GM21390 (cell line): ENCODE results near the gene SLC17A2.
"Not testable (repeated sequence)": the region's sequence is repeated elsewhere in the genome, so short reads cannot be mapped to it uniquely, and the experiment has no call there.

Source experiments
- ATAC-seq: cut with Tn5 transposase; IDR thresholded peaks from one replicate; pipeline ENCODE4 v1.9.1; 2021; ENCODE audit not compliant: unreplicated experiment

Gene SLC17A2

GRCh38 chr6:25951296-25952032, 21.0 kb upstream of the SLC17A2 start:
- no peak for ATAC-seq

DNA sequence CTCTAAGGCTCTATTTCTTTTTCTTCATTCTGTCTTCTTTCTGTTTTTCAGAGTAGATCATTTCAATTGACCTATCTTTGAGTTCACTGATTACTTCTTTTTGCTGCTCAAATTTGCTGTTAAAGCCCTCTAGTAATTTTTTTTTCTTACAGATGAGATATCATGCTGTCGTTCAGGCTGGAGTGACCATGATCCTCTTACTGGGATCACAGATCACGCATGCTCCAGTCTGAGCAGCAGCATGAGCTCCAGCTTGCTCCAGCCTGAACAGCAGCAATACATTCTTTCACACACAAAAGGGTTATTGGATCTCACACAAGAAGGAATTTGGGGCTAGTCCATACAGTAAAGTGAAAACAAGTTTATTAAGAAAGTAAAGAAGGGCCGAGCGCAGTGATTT, 19.8 kb upstream of the SLC17A2 start:
- ATAC-seq = no peak

- no peak for ATAC-seq
These were observed 19.2 kb upstream of the SLC17A2 start for GRCh38 chr6:25949695-25950094.

DNA sequence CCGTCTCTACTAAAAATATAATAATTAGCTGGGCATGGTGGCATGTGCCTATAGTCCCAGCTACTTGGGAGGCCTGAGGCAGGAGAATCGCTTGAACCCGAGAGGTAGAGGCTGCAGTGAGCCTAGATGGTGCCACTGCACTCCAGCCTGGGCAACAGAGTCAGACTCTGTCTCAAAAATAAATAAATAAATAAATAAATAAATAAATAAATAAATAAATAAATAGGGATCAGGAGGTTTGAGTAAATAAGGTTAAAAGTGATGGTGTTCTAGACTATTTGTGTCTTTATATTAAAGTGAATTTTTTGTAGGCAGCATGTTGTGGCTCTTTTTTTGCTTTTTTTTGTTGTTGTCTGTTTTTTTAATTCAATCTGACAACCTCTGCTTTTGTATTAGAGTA, 17.0 kb upstream of the SLC17A2 start:
- not testable (repeated sequence) for ATAC-seq

GRCh38 chr6:25946631-25947030, 16.1 kb upstream of the SLC17A2 start:
- ATAC-seq = no peak

- not testable (repeated sequence) for ATAC-seq
These were observed 15.2 kb upstream of the SLC17A2 start for GRCh38 chr6:25945738-25946137.

GRCh38 chr6:25944688-25945574, 14.4 kb upstream of the SLC17A2 start:
- ATAC-seq = peak; percentile 92

- no peak for ATAC-seq
These were observed 13.4 kb upstream of the SLC17A2 start for GRCh38 chr6:25943887-25944286.

- no peak for ATAC-seq
These were observed 12.2 kb upstream of the SLC17A2 start for GRCh38 chr6:25942561-25943147.

GRCh38 chr6:25939593-25939992, 9.1 kb upstream of the SLC17A2 start:
- ATAC-seq = no peak

DNA sequence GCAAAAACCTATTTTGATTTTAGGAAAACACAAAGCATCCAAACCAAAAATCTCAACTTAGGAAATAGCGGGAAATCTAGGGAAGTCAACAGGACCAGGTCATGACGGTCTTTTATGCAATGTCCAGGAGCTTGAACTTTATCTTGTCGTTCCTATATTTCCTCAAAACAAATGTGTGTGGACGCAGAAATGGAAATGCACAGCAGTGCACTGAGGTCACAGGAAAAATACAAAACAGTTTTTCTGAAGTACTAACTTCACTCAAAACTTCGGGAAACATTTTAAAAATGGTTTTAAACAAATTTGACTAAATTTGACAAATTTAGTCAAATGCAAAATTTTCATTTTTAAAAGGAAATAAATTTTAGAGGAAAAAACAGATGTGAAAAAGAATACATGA, 5.5 kb upstream of the SLC17A2 start:
- no peak for ATAC-seq

- ATAC-seq = no peak
These were observed 4.3 kb upstream of the SLC17A2 start for GRCh38 chr6:25934735-25935313.

DNA sequence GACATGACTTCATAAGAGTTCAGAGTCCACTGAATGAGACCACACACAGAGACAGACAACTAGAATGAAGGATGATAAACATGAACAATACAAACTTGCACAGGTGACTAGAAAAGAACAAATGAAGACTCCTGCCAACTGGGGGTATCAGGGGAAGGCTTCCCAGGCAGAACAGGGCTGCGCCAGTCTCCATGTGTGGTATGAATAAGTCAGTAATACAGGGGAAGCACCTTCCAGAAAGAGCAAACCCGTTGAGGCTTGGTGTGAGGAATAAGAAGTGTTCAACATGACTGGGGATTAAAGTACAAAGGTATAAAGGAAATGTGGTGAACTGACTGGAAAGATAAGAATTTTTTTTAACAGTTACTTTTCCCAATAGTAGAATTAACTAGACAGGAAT, 3.7 kb upstream of the SLC17A2 start:
- no peak for ATAC-seq

GRCh38 chr6:25931411-25931709, 869 bp upstream of the SLC17A2 start:
- ATAC-seq = no peak

- ATAC-seq = not testable (repeated sequence)
These were observed 706 bp downstream of the SLC17A2 start for GRCh38 chr6:25929785-25930184.

GRCh38 chr6:25928562-25929324, 1.7 kb downstream of the SLC17A2 start:
- no peak for ATAC-seq

GRCh38 chr6:25927756-25928216, 2.7 kb downstream of the SLC17A2 start:
- ATAC-seq = no peak

DNA sequence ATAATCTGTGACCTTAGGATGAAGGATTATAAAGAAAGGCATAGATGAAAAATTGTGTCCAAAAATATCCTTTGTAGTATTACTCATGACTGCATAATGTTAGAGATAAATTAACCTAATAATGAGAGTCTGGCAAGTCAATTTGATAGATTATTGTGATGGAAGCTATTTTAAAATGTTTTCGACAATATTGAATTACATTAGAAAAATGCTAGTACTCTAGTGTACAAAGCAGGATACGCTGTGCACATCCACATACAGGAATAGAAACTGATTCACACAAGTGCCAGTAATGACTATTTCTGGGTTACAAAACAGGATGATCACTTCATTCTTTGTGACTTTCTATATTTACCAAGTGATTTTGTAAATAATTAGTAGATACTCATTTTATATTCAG, 3.3 kb downstream of the SLC17A2 start:
- no peak for ATAC-seq

GRCh38 chr6:25925876-25926275, 4.6 kb downstream of the SLC17A2 start:
- ATAC-seq = no peak

DNA sequence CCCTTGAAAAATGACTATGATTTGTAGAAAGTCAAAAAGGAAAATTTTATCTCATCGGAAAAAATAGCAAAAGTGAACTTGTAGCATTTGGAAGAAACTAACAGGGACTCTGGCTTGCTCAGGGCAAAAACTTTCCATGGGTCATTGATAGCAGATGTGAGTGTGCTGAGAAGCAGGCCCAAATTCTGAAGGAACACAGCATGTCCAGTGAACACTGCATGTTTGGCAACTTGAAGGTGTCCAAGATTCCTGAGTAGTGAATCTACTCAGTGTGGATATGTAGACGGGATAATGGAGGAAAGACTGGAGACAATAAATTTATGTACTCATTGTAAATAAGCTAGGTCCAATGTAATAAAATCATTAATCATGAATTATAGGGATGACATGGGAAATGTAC, 8.2 kb downstream of the SLC17A2 start:
- no peak for ATAC-seq
